Osteocyte (in vitro differentiated cells): ENCODE measurements around the gene C1QTNF12. TPM values are rescaled to one million over a fixed set of nuclear protein-coding genes. Genes with fewer than 3 reads are reported as not detected.

Experiments
- DNase-seq: peaks from one replicate; pipeline ENCODE4 v3.0.0; 2021; ENCODE audit warnings: mixed read lengths; ENCODE audit not compliant: unreplicated experiment; ENCODE audit errors: extremely low spot score
- H3K27ac Mint-ChIP-seq: one replicate; pipeline ENCODE4 v1.8.0; 2021; ENCODE audit warnings: mild to moderate bottlenecking, mixed read lengths; ENCODE audit not compliant: unreplicated experiment
- H3K27me3 Mint-ChIP-seq: one replicate; pipeline ENCODE4 v1.8.0; 2021; ENCODE audit warnings: mixed read lengths; ENCODE audit not compliant: unreplicated experiment
- H3K36me3 Mint-ChIP-seq: one replicate; pipeline ENCODE4 v1.8.0; 2021; ENCODE audit warnings: mixed read lengths; ENCODE audit not compliant: unreplicated experiment
- H3K4me1 Mint-ChIP-seq: one replicate; pipeline ENCODE4 v1.8.0; 2021; ENCODE audit warnings: mixed read lengths; ENCODE audit not compliant: unreplicated experiment
- H3K4me3 Mint-ChIP-seq: one replicate; pipeline ENCODE4 v1.8.0; 2021; ENCODE audit warnings: mild to moderate bottlenecking, moderate library complexity, mixed read lengths; ENCODE audit not compliant: unreplicated experiment
- H3K9me3 Mint-ChIP-seq: one replicate; pipeline ENCODE4 v1.8.0; 2021; ENCODE audit warnings: mixed read lengths; ENCODE audit not compliant: unreplicated experiment
- total RNA-seq: library from RNA; stranded (reverse); gene quantifications from 2 replicates; pipeline ENCODE4 v1.2.1, GENCODE V29; 2021
- TF ChIP-seq, protein P1 (sequence below): fragments of 200-600 bp; sonication (generic); IDR thresholded peaks from 2 replicates; pipeline ENCODE4 v1.5.0; 2021; ENCODE audit warnings: antibody characterized with exemption, mild to moderate bottlenecking, moderate library complexity

The C1QTNF12 gene
- total RNA-seq, 1 donor from 2014 or later, result 3.6 TPM

DNA sequence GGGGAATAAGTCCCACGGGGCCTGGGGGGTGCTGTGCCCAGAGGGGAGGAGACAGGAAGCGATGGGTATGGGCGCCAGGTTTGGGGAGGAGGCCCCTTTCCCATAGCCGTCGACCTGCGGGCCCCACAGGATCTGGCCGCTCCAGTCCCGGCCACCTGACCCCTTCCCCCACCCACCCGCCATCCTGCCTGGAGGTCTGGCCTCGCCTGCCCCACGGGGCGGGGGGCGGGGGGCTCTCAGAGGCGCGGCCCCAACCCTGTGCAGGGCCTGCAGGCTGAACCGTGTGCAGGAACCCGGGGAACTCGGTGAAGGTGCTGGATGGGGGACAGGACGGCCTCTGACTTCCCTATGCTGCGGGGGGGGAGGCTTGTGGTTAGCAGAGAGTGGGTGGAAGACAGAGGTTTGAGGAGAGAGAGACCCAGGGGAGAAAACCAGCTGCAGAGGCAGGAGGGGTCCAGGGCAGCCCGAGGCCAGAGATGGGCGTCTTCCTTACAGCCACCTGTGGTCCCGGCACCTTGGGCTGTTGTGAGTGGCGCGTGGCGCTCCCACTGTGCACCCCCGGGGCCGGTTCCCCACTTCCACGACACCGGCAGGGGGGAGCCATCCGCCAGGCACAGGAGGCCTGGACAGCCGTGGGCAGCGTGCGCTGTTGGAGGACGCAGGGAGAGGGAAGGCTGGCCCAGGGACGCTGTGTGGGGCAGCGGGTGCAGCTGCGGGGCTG lies 37.6 kb downstream of the C1QTNF12 start:
- Mint-ChIP-seq H3K4me1 (peaks cover 20% of the 10 kb centered on the region), H3K9me3 (no peaks in the 10 kb centered on the region), H3K4me3 (no peak overlapping the region), H3K27ac (no peak overlapping the region), H3K27me3 (no peaks in the 10 kb centered on the region), H3K36me3 (no peaks in the 10 kb centered on the region)
- TF ChIP-seq, protein P1, sequence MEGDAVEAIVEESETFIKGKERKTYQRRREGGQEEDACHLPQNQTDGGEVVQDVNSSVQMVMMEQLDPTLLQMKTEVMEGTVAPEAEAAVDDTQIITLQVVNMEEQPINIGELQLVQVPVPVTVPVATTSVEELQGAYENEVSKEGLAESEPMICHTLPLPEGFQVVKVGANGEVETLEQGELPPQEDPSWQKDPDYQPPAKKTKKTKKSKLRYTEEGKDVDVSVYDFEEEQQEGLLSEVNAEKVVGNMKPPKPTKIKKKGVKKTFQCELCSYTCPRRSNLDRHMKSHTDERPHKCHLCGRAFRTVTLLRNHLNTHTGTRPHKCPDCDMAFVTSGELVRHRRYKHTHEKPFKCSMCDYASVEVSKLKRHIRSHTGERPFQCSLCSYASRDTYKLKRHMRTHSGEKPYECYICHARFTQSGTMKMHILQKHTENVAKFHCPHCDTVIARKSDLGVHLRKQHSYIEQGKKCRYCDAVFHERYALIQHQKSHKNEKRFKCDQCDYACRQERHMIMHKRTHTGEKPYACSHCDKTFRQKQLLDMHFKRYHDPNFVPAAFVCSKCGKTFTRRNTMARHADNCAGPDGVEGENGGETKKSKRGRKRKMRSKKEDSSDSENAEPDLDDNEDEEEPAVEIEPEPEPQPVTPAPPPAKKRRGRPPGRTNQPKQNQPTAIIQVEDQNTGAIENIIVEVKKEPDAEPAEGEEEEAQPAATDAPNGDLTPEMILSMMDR, result no peak
- no peak for DNase-seq

- no peaks in the 10 kb centered on the region for H3K9me3 Mint-ChIP-seq
- H3K36me3 Mint-ChIP-seq, result no peaks in the 10 kb centered on the region
- H3K27me3 Mint-ChIP-seq, result no peaks in the 10 kb centered on the region
- TF ChIP-seq, protein P1, result no peak
- no peak for DNase-seq
- peaks cover 20% of the 10 kb centered on the region for H3K4me1 Mint-ChIP-seq
- H3K4me3 Mint-ChIP-seq, result no peak overlapping the region
- no peak overlapping the region for H3K27ac Mint-ChIP-seq
These were observed 39.0 kb downstream of the C1QTNF12 start for GRCh38 chr1:1207571-1207892.

- H3K27me3 Mint-ChIP-seq, result no peaks in the 10 kb centered on the region
- H3K27ac Mint-ChIP-seq, result no peak overlapping the region
- no peaks in the 10 kb centered on the region for H3K36me3 Mint-ChIP-seq
- H3K4me1 Mint-ChIP-seq, result peaks cover 20% of the 10 kb centered on the region
- no peak overlapping the region for H3K4me3 Mint-ChIP-seq
- no peaks in the 10 kb centered on the region for H3K9me3 Mint-ChIP-seq
- TF ChIP-seq, protein P1, result no peak
- DNase-seq, result no peak
These were observed 39.5 kb downstream of the C1QTNF12 start for GRCh38 chr1:1206966-1207531.

GRCh38 chr1:1206376-1206965 lies 40.1 kb downstream of the C1QTNF12 start, which contains the start of gene TNFRSF18:
Gene TNFRSF18 (minus strand): TSS chr1:1206592. CDS start chr1:1206571, 21 bp downstream.
- no peaks in the 10 kb centered on the region for H3K27me3 Mint-ChIP-seq
- H3K9me3 Mint-ChIP-seq, result no peaks in the 10 kb centered on the region
- H3K4me3 Mint-ChIP-seq, result no peak within 1 kb of the TSS
- TF ChIP-seq, protein P1, result no peak
- DNase-seq, result no peak
- no peaks in the 10 kb centered on the region for H3K36me3 Mint-ChIP-seq
- peaks cover 20% of the 10 kb centered on the region for H3K4me1 Mint-ChIP-seq
- H3K27ac Mint-ChIP-seq, result no peak within 1 kb of the TSS

DNA sequence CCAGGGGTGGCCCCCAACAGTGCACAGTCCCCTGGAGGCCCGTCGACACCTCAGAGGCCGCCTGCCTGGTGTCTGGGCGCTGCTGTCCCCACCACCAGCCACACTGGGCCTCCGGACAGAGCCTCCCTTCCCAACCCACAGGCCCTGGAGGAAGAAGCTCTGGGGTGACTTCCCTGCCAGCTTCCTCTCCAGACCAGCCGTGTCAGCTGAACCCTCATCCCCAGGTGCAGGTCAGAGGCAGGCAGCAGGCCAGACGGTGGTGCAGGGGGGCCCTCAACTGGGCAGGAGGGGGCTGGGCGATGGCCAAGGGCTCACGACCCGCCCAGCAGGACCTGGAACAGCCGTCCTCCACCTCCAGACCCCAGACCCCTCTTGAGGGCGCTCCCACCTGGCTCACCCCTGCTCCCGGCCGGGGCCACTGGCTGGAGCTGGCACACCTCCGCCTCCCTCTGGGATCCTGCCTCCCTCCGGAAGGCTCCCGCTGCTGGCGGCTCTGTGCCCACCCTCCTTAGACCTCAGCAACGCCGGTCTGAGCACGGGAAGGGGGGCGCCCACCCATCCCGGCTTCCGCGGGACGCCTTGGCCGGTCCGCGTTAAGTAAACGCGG lies 40.6 kb downstream of the C1QTNF12 start:
- DNase-seq, result no peak
- H3K4me1 Mint-ChIP-seq, result peaks cover 20% of the 10 kb centered on the region

More for the DNA sequence above, 40.6 kb downstream of the C1QTNF12 start:
- Mint-ChIP-seq H3K9me3 (no peaks in the 10 kb centered on the region), H3K27ac (no peak overlapping the region), H3K27me3 (no peaks in the 10 kb centered on the region), H3K4me3 (no peak overlapping the region), H3K36me3 (no peaks in the 10 kb centered on the region)
- TF ChIP-seq, protein P1, result no peak
